GM18868 (cell line): ENCODE data around the gene RAD9B.
A peak's percentile ranks its signal among the peaks of the same experiment; 100 is the strongest.
"Not testable (repeated sequence)": the region's sequence is repeated elsewhere in the genome, so short reads cannot be mapped to it uniquely, and the experiment has no call there.

Experiments
- ATAC-seq: cut with Tn5 transposase; IDR thresholded peaks from one replicate; pipeline ENCODE4 v1.9.1; 2021; ENCODE audit warnings: mild to moderate bottlenecking, moderate library complexity; ENCODE audit not compliant: unreplicated experiment

Gene RAD9B

DNA sequence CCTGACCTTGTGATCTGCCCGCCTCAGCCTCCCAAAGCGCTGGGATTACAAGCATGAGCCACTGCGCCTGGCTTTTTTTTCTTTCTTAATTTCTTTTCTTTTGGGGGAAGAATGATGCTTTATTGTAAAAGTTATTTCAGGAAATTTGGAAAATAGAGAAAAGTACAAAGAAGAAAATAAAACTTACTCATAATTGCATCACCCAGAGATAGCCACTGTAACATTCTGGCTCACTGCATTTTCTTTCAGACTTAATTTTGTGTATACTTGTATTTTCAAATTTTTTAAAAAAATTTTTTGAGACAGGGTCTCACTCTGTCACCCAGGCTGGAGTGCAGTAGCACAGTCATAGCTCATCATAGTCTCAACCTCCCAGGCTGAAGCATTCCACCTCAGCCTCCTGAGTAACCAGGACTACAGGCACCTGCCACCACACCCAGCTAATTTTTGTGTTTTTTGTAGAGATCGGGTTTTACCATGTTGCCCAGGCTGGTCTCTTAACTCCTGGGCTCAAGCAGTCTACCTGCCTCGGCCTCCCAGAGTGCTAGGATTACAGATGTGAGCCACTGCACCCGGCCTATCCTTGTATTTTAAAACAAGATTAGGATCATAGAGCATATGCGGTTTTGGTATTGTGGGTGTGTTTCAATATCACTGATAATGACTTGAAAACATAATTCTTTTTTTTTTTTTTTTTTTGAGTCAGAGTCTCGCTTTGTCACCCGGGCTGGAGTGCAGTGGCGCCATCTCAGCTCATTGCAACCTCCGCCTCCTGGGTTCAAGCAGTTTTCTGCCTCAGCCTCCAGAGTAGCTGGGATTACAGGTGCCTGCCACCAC, 19.0 kb downstream of the RAD9B start:
- ATAC-seq, result not testable (repeated sequence)

DNA sequence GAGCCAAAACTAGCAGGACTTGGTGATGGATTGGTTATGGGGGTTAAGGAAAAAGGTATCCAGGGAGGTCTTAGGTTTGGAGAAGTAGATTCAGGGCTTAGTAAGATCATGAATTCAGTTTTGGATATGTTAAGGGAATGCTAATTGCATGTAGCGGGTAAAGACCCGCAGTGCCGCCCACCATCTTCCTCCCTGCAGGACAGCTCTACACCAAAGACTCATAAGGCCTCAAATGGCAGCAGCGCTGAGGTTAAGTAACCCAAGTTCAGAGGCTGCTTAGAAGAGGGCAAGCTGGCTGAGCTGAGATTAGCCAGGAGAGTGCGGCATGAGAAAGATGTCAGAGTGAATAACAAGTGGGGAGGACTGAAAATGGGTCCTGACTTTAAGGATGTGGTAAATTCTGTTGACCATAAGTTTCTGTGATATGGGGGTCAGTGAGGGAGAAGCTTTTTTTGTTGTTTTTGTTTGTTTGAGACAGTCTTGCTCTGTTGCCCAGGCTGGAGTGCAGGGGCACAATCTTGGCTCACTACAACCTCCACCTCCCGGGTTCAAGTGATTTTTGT, 26.2 kb downstream of the RAD9B start:
- no peak for ATAC-seq

DNA sequence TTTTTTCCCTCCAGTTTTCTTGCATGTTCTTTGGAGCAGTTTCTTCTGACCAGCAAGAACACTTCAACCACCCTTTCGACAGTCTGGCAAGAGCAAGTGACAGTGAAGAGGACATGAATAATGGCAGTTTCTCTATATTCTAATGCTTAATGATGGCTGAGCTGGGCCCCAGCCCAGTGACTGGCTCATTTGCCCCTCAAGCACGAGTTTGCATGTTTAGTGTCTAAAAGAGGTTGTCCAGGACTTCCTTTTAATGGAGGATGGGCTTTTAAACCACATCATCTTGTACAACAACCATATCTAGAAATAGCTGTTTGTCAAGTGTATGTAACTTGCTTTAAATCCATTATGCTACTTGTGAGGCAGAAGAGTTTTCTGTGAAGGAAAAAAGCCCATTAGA, 28.4 kb downstream of the RAD9B start:
- ATAC-seq, result no peak

DNA sequence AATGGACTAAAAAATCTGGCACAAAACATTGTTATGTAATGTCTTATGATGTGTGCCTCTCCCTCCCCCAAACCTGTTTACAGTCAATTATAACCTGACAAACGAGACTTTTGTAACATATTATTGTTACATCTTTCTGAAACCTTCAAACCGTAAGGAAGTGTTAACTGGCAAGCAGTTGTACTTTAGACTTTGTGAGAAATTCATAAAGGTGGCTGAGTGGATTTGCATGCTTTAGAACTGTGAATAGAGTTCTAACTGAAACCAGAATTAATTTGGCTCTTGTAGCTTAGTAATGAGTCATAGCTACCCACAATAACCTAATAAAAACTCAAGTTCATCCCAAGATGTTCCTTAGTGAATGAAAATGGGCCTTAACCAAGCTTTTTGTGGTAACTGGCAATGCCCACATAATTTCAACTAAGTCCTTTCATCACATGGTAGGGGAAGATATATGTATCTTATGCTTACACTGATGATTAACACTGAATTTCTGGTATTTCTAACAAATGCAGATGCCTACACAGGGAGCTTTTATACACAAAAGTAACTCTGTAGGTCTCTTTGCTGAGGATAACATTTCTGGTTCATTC, 29.7 kb downstream of the RAD9B start:
- peak; percentile 81 for ATAC-seq

DNA sequence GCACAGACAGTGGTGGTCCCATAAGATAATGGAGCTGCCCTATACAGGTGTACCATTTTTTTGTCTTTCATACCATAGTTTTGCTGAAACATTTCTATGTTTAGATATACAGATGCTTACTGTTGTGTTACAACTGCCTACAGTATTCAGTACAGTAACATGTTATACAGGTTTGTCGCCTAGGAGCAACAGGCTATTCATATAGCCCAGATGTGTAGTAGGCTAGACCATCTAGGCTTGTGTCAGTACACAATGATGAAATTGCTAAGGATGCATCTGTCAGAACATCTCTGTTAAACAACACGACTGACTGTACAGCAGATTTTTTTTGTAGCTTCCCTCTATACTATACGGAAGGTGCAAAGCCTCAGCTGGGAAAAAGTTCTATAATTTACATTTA, 30.5 kb downstream of the RAD9B start:
- no peak for ATAC-seq

DNA sequence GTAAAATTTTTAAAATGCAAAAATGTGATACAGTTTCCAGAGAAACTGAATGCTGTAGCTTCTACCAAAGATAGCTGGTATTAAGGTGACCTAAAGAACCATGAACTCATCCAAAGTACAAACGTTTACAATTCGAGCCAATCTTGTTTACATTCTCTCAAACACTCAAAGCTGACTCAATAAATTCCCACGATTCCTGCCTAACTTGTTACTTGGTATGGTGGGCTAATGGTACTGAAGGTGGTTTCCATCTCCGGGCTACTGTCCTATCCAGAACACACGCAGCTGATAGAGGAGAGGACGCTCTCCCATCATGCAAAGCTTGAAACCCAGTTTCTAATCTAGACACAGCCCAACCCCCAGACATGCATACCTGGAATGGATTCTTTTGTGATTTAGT, 31.5 kb downstream of the RAD9B start:
- no peak for ATAC-seq

DNA sequence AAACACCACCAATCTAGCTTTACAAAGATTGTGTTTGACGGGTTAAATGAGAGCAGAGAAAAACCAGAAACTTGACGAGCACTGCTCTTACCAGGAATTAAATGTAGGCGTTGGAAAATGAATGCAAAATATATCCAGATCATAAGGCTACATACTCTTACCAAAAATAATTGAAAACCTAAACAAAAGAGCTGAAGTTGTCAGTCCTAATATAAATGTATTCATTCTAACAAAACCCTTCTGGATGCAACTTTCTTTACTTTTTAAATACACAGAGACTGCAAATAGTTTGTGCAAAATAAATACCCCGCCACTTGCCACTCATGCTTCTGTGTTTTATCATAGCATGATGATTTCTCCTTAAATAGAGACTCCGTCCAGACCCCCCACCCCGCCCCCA, 32.7 kb downstream of the RAD9B start:
- ATAC-seq, result no peak

DNA sequence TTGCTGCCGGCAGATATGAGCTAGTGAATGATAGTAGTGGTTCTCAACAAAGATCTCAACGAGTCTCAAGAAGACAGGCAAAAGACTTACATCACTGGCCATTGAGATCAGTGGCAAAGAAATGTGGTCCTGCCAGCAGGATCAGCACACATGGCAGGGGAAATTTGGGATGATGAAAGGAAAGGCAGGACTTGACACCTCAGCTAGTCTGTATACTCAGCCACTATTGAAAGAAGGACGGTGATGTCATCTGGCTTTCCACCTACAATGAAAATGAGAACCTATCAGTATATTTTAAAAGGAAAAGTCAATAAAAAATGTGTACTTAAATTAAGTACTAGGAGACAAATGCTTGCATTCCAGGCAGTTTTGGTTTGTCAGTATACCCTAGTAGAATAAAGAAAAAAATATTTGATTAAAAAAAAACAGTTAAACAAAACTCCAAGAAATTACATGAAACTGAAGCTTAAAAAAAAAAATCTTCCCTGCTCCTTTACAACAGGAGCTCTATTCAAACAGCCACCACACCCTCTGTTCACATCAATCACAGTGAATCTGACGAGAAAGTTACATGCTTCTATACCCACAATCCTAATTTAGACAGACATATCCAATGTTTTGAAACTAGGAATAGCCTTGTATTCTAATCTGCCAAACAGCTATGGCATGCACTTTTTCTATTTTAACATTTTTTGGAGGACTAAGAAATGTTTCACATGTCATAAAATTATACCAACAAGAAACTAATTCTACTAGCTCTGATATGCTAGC, 34.9 kb downstream of the RAD9B start:
- no peak for ATAC-seq

DNA sequence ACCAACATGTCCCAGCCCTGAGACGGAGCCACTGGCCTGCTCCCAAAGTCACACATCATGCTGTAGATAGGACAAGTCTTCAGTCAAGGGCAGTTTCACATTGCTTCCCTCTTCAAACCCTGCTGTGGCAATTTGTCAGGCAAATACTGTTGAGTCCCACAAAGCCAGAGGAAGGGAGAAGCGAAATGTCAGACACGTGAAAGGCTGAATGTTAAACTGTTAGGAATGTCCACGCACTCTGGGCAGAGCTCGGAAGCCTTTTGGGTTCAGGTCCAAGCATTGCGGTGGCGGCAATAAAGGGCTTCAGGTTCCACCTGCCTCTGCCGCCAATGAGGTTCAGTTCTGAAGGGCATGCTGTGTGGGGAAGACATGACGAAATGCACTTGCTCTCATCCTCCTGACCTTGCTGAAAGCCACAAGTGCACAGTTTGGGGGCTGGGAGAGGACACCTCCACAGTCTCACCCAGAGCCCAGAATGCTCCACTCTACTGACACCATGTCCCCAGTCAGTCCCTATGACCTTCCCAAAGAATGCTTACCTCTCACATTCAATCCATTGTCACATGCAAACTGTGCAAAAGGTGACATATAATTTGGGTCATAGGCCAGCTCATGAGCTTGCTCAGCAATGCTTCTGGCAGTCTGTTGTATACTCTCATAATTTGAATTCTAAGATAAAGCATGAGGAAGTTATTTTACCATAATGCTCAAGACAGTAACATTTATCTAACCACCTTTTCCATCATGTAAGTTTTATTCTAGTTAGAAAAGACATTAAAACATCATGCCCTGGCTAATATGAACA, 35.7 kb downstream of the RAD9B start:
- no peak for ATAC-seq

DNA sequence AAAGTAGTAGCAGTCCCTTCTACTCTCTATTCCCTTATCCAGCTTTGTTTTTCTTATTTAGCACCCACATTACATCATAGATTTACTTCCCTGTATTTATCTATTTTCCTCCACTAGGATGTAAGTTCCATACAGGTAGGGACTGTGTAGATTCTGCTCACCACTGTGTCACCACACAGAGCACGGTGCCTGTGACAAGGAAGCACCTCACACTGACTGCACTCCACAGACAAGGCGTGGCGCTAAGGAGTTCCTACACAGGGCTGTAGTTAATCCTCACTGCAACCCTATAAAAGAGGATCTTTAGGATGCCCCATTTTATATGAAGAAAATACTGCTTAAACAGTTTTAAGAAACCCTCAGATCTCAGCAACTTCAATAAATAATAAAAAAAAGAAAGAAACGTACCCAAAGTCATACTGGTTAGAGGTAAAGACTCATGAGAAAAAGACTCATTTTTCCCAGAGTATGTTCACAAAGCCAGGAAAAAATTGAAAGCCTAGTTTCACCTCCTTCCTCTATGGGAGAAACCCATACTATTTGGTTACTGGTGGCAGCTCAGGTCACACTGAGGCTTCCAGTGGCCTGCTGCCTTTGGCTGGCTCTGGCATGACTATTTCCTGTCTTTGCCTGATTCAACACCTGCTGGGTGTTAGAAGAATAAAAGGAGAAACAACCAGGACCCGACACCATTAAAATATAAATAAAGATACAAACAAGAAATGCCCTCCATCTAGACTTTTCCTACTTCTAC, 36.9 kb downstream of the RAD9B start:
- no peak for ATAC-seq

DNA sequence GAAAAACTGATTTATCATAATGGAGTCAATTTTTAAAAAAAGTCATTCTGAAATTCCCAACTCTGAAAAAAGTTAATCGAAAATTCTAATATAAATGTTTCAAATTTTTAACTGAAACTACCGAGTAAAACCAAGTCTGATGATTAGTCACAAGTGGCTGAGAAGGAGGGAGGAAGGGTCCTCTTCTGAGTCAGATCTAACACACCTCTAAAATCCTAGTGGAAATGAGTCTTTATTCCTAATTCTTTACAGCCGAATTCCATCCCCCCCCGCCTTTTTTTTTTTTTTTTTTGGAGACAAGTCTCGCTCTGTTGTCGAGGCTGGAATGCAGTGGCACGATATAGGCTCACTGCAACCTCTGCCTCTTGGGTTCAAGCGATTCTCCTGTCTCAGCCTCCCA, 37.9 kb downstream of the RAD9B start:
- ATAC-seq, result no peak

DNA sequence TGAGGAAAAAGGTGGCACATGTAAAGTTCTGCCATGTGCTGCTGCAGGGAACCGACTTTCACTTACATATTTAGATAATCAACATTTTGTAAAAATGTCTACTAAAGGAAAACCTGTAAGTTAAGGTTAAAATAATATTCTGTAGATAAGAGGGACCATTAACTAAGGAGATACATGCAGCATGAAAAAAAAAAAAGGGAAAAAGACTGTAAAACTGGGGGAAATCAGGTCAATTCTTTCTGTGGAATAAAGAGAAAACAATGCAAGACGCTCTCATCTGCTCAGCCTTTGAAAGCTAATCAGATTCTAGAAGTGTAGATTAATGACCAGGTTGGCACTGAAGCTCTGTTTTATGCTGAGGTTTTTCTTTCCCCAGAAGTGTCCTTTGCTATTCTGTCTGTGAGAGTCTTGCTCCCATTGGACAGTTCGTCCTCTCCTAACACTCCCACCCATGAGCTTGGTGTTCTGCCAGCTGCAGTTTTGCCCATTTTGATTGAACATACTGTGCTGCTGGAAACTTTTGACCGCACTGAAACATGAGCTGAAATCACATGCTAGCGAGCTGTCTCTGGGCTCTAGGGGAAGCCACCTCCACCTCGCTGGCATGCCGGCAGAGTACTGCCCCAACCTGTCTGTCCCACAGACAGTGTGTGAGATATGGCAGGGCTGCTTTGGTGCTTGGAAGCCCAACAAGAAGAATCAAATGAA, 41.3 kb downstream of the RAD9B start:
- no peak for ATAC-seq

DNA sequence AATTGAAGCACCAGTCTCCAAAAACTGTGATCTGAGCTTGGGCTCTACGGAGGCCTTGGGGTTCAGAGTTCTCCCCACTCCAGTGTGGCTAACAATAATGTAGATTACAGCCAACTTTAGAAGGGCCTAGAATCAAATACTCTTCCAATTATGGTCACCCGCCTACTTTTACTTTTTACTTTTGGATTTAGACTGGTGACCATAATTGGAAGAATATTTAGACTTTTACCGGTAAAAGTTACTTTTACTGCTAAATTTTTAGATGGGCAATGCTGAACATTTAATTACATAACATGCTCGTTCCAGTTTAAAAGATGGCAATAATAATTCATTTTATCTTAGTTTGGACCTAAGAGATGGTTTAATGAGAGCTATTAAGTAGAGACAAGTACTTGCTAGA, 41.8 kb downstream of the RAD9B start:
- no peak for ATAC-seq

DNA sequence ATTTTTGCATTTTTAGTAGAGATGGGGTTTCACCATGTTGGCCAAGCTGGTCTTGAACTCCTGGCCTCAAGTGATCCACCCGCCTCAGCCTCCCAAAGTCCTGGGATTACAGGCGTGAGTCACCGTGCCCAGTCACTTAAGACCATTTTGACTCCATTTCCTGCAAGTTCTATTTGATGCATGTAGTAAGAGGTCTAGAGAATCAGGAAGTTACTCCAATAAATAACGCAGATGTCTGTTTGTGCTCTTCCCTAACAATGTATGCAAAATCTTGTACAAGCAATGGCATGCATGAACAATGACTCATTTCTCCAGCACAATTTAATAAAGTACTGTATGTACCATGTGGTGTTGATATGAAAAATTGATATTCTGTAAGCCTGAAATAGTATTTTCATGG, 43.1 kb downstream of the RAD9B start:
- not testable (repeated sequence) for ATAC-seq

DNA sequence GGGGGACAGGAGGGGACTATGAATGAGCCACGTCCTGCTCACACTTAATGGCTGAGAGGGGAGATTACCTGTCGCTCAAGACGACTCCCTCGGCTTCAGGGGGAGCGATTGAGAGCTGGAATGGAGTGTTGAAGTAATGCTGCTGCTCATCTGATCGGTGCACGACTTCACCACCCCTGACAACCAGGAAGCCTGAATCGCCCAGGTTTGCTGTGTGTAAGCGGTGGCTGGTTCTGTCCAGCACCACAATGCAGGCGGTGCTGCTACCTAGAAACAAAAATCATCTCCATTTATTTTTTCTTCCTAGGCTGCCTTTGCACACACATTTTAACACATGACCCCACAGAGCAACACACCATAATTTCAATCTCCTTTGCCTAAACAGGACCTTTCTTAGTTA, 43.7 kb downstream of the RAD9B start:
- ATAC-seq, result no peak

DNA sequence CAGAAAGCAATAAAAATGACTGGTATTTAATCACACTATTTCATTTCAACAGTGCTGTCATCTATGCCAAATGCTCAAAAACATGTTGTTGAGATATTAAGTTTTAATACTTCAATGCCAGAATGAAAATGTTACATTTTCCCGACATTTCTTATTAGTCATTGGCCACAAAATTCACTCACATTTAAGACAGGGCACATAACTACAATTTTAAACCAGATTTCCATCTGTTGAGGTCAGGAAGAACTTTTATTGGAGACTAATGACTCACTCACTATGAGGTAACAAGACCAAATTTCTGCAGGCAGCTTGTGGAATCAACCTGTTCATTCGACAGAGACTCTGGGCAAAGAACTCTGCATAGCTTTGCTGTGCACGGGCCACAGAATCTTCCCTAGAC, 44.2 kb downstream of the RAD9B start:
- ATAC-seq, result no peak

DNA sequence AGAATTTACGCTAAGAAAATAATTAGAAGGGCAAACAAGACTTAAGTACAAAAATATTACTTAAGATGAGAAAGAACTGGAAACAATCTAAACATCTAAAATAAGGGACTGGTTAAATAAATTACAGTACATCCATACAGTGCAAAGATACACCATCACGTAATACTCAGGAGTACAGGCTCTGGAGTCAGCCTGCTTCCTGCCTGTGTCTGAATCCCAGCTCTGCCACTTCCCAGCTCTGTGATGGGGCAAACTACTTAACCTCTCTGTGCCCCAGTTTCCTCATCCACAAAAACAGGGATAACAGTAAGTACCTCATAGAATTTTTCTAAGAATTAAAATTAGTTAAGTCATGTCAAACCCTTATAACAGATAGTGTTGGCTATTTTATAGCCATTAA, 45.0 kb downstream of the RAD9B start:
- ATAC-seq, result no peak

DNA sequence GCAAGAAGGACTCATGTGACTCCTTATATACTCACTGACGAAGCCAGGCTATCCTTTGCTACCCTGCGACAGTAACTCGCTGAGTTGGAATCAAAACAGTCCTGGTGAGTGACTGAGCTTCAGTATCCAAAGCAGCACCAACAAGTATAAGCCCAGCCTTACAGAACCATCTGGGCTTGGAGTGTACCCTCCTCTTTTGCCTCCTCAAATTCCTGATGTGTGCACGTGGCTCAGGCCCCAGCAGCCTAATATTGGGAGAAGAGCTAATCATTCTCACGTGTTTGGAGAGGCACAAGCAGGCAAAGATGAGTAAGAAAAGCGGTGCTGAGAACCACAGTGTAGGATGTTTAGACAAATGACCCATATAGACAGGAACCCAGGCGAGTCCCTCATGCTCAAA, 46.5 kb downstream of the RAD9B start:
- ATAC-seq, result no peak

DNA sequence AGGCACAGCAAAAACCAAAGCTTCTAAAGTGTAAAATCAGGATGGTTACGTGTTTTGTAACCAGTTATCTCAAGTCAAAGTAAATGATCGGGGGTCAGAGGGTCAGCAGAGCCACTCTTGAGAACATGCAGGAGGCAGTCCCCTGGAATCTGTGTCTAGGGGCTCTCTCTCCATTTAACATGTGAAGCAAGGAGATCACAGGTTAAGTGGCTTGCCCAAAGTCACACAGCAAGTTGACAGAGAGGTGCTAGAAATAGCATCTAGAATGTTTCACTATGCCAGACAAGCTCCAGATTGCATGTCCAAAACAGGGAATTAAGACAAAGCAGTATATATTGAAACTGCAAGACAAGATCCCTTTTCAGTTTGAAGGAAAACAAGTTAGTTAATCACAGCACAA, 47.6 kb downstream of the RAD9B start:
- no peak for ATAC-seq

DNA sequence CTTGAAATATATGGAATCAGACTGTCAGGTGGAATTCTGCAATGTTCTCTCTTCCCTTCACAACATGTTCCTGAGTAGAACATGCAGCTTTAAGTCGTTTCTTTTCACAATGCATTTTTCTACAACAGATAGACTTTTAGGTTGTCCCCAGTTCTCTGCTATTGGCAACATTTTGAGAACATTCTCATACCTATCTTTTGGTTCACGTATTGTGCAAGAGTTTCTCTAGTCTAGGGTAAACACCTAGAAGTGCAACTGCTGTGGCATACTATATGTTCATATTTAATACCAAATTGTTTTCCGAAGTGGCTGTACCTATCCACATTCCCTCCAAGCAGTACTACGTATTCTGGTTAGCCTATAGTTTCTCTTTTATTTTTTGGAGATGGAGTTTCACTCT, 48.9 kb downstream of the RAD9B start:
- no peak for ATAC-seq
